SU-DHL-6 (cell line): Measurements from ENCODE around the gene ZMYM4.

Experiments used
- CTCF ChIP-seq: fragments of 200-600 bp; sonication (generic); IDR thresholded peaks from one replicate; pipeline ENCODE4 v1.5.1; 2017; ENCODE audit warnings: antibody characterized with exemption, mild to moderate bottlenecking, low read length, moderate library complexity; ENCODE audit not compliant: insufficient read depth, poor library complexity, severe bottlenecking
- EZH2phosphoT487 ChIP-seq: fragments of 200-600 bp; sonication (generic), shearing (Covaris generic); conservative IDR thresholded peaks from 2 replicates; pipeline ENCODE4 v1.6.1; 2018; ENCODE audit warnings: mild to moderate bottlenecking, antibody characterized with exemption, low read length, moderate library complexity, mixed read lengths

GRCh38 chr1:35437200-35437599 is 168.7 kb downstream of the ZMYM4 start:
- TF ChIP-seq CTCF = no peak
- TF ChIP-seq EZH2phosphoT487 = no peak
